ENCODE results near the gene PLP2. TPM values are rescaled to one million over a fixed set of nuclear protein-coding genes. Genes with fewer than 3 reads are reported as not detected.
A peak's percentile ranks its signal among the peaks of the same experiment; 100 is the strongest.

The PLP2 gene
- total RNA-seq, 2 donors from 2014 or later, result 232 to 266 TPM

- ATAC-seq (replicated peaks in 1 of 2) (peak; percentile 18 to 44), DNase-seq (peak in 1 of 2 donors; percentile 16)
- Mint-ChIP-seq H3K4me3 (peak overlapping the region; percentile 64 to 78), H3K36me3 (ENCODE audit: insufficient read depth in 2 of 2) (peaks cover 0 to 3% of the 10 kb centered on the region in 2 donors), H3K9me3 (no peaks in the 10 kb centered on the region), H3K27ac (no peak overlapping the region), H3K27me3 (ENCODE audit: low read depth) (peaks cover 6% of the 10 kb centered on the region), H3K4me1 (ENCODE audit: low read depth) (peaks cover 26% of the 10 kb centered on the region)
Measured at GRCh38 chrX:49198540-49199314, 27.0 kb downstream of the PLP2 start.

DNA sequence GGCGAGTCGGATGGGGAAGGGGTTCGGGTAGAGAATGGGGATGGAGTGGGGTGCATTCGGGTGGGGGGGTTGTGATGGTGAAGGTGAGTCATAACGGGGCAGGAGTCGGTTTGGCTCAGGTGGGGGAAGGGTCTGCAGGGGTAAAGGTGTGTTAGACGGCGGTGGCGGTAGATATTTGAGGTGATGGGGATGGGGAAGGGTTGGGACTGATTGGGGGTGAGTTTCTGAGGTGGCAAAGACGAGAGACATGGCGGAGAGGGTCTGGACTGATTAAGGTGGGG lies 27.6 kb downstream of the PLP2 start:
- DNase-seq (no peak), ATAC-seq (replicated peaks in 1 of 2) (no peak)
- Mint-ChIP-seq H3K27me3 (ENCODE audit: low read depth) (peaks cover 6% of the 10 kb centered on the region), H3K4me3 (peak overlapping the region; percentile 64 to 78), H3K4me1 (ENCODE audit: low read depth) (peaks cover 21% of the 10 kb centered on the region), H3K36me3 (ENCODE audit: insufficient read depth in 2 of 2) (peaks cover 0 to 3% of the 10 kb centered on the region in 2 donors), H3K27ac (no peak overlapping the region), H3K9me3 (no peaks in the 10 kb centered on the region)

GRCh38 chrX:49199906-49200771 lies 28.4 kb downstream of the PLP2 start, which contains the start of gene SYP:
TSS of gene SYP (minus strand) at chrX:49200193. CDS start at chrX:49200186, 7 bp downstream.
- H3K27ac Mint-ChIP-seq, result peak within 1 kb of the TSS; percentile 33
- no peaks in the 10 kb centered on the region for H3K36me3 Mint-ChIP-seq (ENCODE audit: insufficient read depth in 2 of 2)
- H3K27me3 Mint-ChIP-seq (ENCODE audit: low read depth), result peaks cover 6% of the 10 kb centered on the region
- DNase-seq (peak; percentile 90 to 92), ATAC-seq (replicated peaks in 1 of 2) (peak; percentile 94 to 97)
- no peaks in the 10 kb centered on the region for H3K9me3 Mint-ChIP-seq
- peaks cover 21% of the 10 kb centered on the region for H3K4me1 Mint-ChIP-seq (ENCODE audit: low read depth)
- peak within 1 kb of the TSS; percentile 64 to 83 for H3K4me3 Mint-ChIP-seq

DNA sequence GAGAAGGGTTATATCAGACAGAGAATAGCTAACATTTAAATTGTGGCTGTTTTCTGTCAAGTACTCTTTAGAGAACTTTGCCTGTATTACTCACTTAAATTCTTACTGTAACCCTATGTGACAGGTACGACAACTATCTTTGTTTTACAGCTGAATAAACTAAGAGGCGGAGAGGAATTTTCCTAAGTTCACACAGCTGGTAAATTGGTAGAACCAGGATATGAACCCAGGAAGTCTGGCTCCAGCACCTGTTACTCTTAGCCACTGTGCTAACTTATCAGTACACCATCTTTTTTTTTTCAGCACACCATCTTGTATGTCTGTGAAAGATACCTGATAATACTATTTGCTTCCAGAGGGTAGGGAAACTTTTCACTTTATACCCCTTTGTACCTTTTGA lies 30.3 kb downstream of the PLP2 start:
- ATAC-seq (replicated peaks in 1 of 2) (no peak), DNase-seq (no peak)
- no peaks in the 10 kb centered on the region for H3K36me3 Mint-ChIP-seq (ENCODE audit: insufficient read depth in 2 of 2)
- H3K27ac Mint-ChIP-seq, result no peak overlapping the region
- H3K27me3 Mint-ChIP-seq (ENCODE audit: low read depth), result peaks cover 6% of the 10 kb centered on the region
- H3K4me1 Mint-ChIP-seq (ENCODE audit: low read depth), result peaks cover 21% of the 10 kb centered on the region
- no peaks in the 10 kb centered on the region for H3K9me3 Mint-ChIP-seq
- H3K4me3 Mint-ChIP-seq, result no peak overlapping the region

GRCh38 chrX:49203536-49203935 lies 31.8 kb downstream of the PLP2 start:
- no peaks in the 10 kb centered on the region for H3K36me3 Mint-ChIP-seq (ENCODE audit: insufficient read depth in 2 of 2)

DNA sequence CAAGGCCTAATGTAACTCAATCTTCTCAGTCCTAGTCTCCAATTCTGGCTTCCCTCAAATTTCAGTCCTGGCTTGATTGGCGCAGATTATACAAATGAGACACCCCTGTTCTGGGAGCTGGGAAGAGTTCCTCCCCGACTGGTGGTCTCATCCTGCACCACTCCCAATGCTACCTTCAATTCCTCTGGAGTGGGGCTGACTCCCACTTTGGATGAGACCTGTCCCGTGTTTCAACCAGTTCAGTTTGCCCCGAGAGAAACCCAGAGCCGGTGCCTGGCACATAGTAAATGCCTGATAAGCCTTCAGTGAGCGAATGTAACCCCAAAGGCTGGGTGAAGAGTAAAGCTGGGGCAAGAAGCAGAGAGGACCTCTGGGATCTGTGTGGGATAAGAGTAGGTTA lies 32.3 kb downstream of the PLP2 start:
- no peaks in the 10 kb centered on the region for H3K27me3 Mint-ChIP-seq (ENCODE audit: low read depth)
- ATAC-seq (replicated peaks in 1 of 2), result no peak
- H3K27ac Mint-ChIP-seq, result no peak overlapping the region
- H3K36me3 Mint-ChIP-seq (ENCODE audit: insufficient read depth in 2 of 2), result no peaks in the 10 kb centered on the region
- no peak for DNase-seq
- H3K9me3 Mint-ChIP-seq, result no peaks in the 10 kb centered on the region
- H3K4me3 Mint-ChIP-seq, result no peak overlapping the region
- H3K4me1 Mint-ChIP-seq (ENCODE audit: low read depth), result peaks cover 9% of the 10 kb centered on the region

More at GRCh38 chrX:49203536-49203935, 31.8 kb downstream of the PLP2 start:
- Mint-ChIP-seq H3K9me3 (no peaks in the 10 kb centered on the region), H3K4me1 (ENCODE audit: low read depth) (peaks cover 14% of the 10 kb centered on the region), H3K27me3 (ENCODE audit: low read depth) (no peaks in the 10 kb centered on the region), H3K27ac (no peak overlapping the region), H3K4me3 (no peak overlapping the region)
- DNase-seq (no peak), ATAC-seq (replicated peaks in 1 of 2) (no peak)

DNA sequence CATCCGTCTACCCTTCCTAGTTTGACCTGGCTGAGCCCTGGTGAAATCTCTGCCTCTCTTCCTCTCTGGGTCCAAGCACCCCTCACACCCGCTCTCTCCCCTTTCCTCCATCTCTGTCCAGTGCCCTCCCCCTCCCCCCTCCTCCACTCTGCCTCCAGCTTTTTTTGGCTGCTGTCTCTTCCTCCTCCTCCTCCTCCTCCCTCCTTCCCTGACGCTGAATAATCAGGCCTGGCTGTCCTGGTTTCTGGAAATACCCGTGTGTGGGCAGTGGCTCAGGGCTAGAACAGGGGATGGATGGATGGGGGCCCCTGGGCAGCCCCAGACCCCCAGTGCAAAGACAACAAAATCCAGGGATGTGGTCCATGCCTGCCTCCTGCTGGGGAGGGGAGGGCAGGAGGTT lies 33.0 kb downstream of the PLP2 start:
- Mint-ChIP-seq H3K9me3 (no peaks in the 10 kb centered on the region), H3K27ac (no peak overlapping the region), H3K27me3 (ENCODE audit: low read depth) (no peaks in the 10 kb centered on the region), H3K4me3 (no peak overlapping the region), H3K4me1 (ENCODE audit: low read depth) (peaks cover 6% of the 10 kb centered on the region), H3K36me3 (ENCODE audit: insufficient read depth in 2 of 2) (no peaks in the 10 kb centered on the region)
- ATAC-seq (replicated peaks in 1 of 2), result no peak
- DNase-seq, result no peak

- Mint-ChIP-seq H3K36me3 (ENCODE audit: insufficient read depth in 2 of 2) (no peaks in the 10 kb centered on the region), H3K4me1 (ENCODE audit: low read depth) (peaks cover 4% of the 10 kb centered on the region), H3K4me3 (no peak overlapping the region), H3K27ac (no peak overlapping the region), H3K27me3 (ENCODE audit: low read depth) (no peaks in the 10 kb centered on the region), H3K9me3 (no peaks in the 10 kb centered on the region)
- no peak for DNase-seq
- ATAC-seq (replicated peaks in 1 of 2), result no peak
Measured at GRCh38 chrX:49205443-49205842, 33.7 kb downstream of the PLP2 start.

DNA sequence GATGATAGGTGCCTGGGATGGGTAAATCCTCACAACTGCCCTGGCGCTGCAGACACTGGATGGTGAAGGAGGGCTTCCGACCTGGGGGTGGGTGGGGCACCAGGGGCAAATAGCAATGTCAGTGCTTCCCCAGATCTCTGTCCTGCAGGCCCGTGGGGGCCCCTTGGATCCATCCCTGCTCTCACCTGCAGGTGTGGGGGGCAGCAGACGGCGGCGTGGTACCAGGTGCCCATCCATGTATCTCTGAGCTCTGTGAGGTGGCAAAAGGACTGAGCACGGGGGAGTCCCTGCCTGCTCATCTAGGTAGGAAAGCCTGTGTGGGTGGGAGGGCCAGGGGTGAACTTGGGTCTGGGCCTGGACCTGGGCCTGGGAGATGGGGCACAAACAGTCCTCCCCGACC lies 34.8 kb downstream of the PLP2 start:
- Mint-ChIP-seq H3K4me3 (no peak overlapping the region), H3K9me3 (no peaks in the 10 kb centered on the region)

GRCh38 chrX:49208399-49208798 lies 36.7 kb downstream of the PLP2 start:
- no peak overlapping the region for H3K27ac Mint-ChIP-seq
- DNase-seq, result no peak
- peaks cover 4 to 10% of the 10 kb centered on the region in 2 donors for H3K9me3 Mint-ChIP-seq
- H3K27me3 Mint-ChIP-seq (ENCODE audit: low read depth), result peaks cover 8% of the 10 kb centered on the region
- H3K4me1 Mint-ChIP-seq (ENCODE audit: low read depth), result no peaks in the 10 kb centered on the region
- H3K4me3 Mint-ChIP-seq, result no peak overlapping the region
- H3K36me3 Mint-ChIP-seq (ENCODE audit: insufficient read depth in 2 of 2), result no peaks in the 10 kb centered on the region
- no peak for ATAC-seq (replicated peaks in 1 of 2)

More for the DNA sequence above, 34.8 kb downstream of the PLP2 start:
- ATAC-seq (replicated peaks in 1 of 2) (no peak), DNase-seq (no peak)
- H3K27me3 Mint-ChIP-seq (ENCODE audit: low read depth), result peaks cover 8% of the 10 kb centered on the region
- no peaks in the 10 kb centered on the region for H3K36me3 Mint-ChIP-seq (ENCODE audit: insufficient read depth in 2 of 2)
- H3K27ac Mint-ChIP-seq, result no peak overlapping the region
- no peaks in the 10 kb centered on the region for H3K4me1 Mint-ChIP-seq (ENCODE audit: low read depth)

- ATAC-seq (replicated peaks in 1 of 2) (peak; percentile 55 to 59), DNase-seq (peak in 1 of 2 donors; percentile 30)
Measured at GRCh38 chrX:49209434-49210251, 37.9 kb downstream of the PLP2 start.

GRCh38 chrX:49210406-49210805 lies 38.7 kb downstream of the PLP2 start:
- DNase-seq (no peak), ATAC-seq (replicated peaks in 1 of 2) (no peak)
- Mint-ChIP-seq H3K4me3 (no peak overlapping the region), H3K27me3 (ENCODE audit: low read depth) (peaks cover 8% of the 10 kb centered on the region), H3K36me3 (ENCODE audit: insufficient read depth in 2 of 2) (no peaks in the 10 kb centered on the region), H3K9me3 (peaks cover 6 to 10% of the 10 kb centered on the region in 2 donors), H3K27ac (no peak overlapping the region), H3K4me1 (ENCODE audit: low read depth) (no peaks in the 10 kb centered on the region)

More at GRCh38 chrX:49209434-49210251, 37.9 kb downstream of the PLP2 start:
- Mint-ChIP-seq H3K27ac (no peak overlapping the region), H3K4me3 (peak overlapping the region in 1 of 2 donors; percentile 13), H3K9me3 (peaks cover 6 to 10% of the 10 kb centered on the region in 2 donors), H3K27me3 (ENCODE audit: low read depth) (peaks cover 8% of the 10 kb centered on the region), H3K4me1 (ENCODE audit: low read depth) (no peaks in the 10 kb centered on the region), H3K36me3 (ENCODE audit: insufficient read depth in 2 of 2) (no peaks in the 10 kb centered on the region)

DNA sequence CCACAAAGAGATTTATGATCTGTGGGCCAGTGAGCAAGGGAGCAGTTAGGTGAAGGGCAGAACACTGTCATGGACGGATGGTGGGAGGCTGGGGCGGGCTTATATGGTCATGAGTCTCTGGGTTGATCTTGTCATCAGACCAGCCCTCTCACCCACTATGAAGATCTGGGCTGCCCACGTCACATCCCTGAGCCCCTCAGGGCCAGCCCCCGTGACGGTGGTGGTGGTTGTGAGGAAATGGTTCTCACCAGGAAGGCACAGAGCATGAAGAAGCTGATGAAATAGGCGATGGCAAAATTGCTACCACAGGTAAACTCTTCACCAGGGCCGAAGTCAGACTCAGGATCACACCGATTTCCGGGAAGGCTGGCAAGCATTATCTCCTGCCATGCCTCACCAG lies 39.4 kb downstream of the PLP2 start:
- Mint-ChIP-seq H3K4me3 (no peak overlapping the region), H3K36me3 (ENCODE audit: insufficient read depth in 2 of 2) (no peaks in the 10 kb centered on the region)
- no peak for ATAC-seq (replicated peaks in 1 of 2)

More for the DNA sequence above, 39.4 kb downstream of the PLP2 start:
- no peak for DNase-seq
- H3K27ac Mint-ChIP-seq, result no peak overlapping the region
- peaks cover 12% of the 10 kb centered on the region for H3K27me3 Mint-ChIP-seq (ENCODE audit: low read depth)
- H3K4me1 Mint-ChIP-seq (ENCODE audit: low read depth), result no peaks in the 10 kb centered on the region
- peaks cover 6 to 10% of the 10 kb centered on the region in 2 donors for H3K9me3 Mint-ChIP-seq
